SIG-M5 treated with dmso at 0.1 percent for 504 hours (cell line): ENCODE data around the gene LIPC.

Source experiments
- DNase-seq: peaks from one replicate; lab custom pipeline; 2025; ENCODE audit not compliant: unreplicated experiment; lab: John Stamatoyannopoulos, UW

LIPC gene

DNA sequence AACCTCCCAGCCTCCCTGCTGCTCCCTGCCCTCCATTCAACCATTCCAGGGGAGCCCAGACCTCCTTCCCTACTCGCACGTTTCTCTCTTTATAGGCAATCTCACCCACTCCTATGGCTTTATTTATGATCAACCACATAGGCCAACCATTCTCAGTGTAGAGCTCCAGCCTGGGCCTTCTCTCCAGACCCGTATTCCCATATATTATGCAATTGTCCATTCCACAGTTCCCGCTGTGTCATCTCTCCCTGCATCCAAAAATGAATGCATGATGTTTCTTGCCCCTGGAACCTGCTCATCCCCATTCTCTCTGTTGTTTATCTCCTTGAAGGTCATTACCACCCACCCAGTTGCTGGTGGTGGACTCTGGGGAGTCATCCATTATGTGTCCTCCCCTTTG is 140.7 kb downstream of the LIPC start:
- DNase-seq = no peak

DNA sequence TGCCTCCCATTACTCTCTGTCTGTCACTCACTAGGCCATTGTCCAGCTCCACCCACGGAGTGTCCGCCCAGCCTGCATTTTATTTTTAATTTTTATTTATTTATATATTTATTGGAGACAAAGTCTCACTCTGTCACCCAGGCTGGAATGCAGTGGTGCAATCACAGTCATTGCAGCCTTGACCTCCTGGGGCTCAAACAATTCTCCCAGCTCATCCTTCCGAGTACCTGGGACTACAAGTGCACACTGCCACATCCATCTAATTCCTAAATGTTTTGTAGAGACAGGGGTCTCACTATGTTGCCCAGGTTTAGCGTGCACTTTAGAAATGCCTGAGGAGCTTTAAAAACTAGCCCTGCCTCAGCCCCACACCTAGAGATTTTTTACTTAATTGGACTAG is 141.5 kb downstream of the LIPC start:
- no peak for DNase-seq

DNA sequence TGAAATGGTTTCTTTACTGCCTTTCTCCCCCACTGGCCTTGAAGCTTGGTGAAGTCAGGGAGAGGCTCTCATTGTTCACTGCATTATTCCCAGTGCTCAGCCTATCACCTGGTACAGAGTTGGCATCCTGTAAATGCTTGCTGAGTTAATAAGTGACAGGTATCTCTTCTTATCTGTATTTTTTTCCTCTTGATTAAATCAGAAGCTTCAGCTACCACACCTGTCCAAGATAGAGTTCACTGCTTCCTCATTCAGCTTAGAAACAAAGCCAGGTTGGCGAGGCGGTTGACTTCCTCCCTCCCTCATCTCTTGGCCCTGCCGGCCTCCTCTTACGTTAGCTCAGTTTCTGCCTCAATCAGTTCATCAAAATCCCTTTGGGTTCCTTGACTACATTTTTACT is 142.8 kb downstream of the LIPC start:
- DNase-seq = no peak

DNA sequence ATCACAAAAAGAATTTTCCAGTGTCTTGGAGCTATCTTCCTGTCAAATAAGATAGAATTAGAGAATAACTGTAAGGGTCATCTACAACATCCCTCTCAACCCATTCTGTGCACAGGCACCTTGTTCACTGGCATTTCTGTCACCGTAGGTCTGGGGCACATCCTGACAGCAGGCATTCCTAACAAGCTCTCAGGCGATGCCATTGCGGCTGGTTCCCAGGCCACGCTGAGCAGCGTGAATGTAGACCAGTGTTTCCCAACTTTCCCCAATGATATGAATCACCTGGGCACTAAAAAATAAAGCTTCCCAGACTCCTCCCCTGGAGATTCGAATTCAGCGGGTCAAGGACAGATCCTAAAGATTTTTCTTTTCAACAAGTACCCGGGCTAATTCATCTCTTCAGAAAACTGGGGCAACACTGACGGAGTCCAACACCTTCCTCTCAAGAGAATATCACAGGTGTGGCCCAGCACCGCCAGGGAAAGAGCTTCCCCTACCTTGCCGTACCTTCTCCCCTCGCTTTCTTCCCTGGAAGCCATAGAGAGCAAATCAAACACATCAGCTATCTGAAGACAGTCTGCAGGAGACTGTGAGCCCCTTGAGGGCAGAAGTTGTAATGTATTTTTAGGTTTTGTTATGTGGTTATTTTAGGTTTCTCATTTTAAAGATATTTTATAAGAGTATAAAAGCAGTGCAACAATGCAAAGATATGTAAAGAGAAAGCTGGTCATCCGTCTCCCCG is 143.4 kb downstream of the LIPC start:
- DNase-seq = no peak

DNA sequence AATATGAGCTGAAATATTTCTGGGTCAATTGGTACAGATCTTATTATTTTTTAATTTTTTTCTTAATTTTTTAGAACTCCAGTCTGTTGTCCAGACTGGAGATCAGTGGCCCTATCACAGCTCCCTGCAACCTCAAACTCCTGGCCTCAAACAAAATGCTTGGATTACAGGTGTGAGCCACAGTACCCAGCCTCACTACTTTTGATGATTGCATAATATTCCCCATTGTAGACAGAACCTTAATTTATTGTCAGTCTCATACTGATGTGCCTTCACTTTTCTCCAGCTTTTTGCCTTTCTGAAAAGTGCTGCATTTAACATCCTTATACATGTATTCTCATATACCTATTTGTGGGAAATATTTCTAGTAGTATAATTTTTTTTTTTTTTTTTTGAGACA is 144.9 kb downstream of the LIPC start:
- no peak for DNase-seq

DNA sequence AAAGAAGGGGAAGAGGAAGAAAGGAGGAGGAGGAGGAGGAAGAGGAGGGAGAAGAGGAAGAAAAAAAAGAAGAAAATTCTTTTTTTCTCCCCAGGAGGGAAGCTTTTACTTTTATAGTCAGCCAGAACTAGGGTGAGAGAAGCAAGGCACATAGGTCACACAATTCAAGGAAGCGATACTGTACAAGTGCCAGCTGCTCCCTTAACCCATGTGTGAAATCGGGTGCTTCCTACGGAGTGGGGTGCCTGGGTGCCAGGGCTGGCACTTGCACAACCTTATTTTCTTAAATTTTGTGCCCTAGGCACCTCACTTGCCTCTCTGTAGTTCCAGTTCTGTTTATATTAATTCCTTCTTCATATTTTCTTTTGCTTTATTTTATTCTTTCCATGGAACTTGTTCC is 150.4 kb downstream of the LIPC start:
- peak; percentile 70 for DNase-seq

DNA sequence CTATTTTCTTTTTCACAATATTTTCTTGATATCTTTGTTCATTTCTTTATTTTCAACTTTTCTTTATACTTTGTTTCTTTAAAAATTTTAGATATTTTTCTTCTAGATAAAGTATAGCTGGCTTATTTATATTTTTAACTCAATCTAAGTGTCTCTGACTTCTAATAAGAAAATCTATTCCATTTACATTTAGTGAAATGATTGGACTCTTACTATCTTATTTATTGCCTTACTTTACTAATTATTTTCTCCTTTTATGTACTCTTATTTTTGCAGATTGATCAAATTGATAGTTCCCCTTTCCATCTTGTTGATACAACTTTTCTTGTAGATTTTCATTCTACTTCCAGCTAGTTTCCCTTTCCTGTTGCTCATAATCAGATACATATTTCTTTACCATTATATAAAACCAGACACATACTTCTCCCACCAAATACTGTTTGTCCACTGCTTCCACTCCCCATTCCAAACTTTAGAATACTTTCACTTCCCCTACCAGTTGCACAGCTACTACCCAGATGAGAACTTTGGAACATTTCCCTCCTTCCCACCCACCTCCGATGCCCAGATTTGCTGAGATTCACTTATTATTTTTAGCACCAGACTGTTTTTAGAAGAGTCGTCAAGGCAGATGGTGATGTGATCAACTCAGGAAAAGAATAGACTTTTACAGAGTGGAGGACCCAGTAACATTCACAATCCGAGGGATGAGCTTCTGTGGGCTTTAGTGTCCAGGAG is 151.5 kb downstream of the LIPC start:
- DNase-seq = no peak

DNA sequence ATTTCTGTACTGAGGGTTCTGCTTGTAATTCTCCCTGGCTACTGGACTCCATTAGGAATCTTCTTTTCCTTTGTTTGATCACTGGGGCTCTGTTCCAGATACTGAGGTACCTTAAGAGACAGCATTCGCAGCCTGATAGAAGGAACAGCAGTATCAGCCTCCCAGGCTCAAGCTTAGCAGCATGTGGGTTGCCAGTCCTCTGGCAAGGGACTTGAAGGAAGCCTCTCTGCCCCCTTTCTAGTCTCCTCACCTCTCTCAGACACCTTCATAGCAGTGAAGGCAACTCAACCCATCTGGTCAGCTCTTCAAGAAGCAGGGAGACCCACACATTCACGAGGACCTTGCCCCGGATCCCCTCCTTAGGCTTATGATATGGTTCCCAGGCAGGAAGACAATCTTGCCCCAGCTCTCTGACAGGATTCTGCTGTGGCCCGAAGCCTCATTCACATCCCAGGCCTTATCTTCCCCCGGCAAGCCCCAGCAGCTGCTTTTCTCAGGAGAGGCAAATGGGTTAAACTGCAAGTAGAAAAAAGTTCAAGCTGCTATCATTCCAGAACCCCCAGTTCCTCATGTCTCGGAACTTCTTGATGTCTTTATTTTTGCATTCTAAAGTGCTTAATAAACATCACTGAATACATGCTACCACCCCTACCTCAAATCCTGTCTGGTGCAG is 153.1 kb downstream of the LIPC start:
- no peak for DNase-seq

DNA sequence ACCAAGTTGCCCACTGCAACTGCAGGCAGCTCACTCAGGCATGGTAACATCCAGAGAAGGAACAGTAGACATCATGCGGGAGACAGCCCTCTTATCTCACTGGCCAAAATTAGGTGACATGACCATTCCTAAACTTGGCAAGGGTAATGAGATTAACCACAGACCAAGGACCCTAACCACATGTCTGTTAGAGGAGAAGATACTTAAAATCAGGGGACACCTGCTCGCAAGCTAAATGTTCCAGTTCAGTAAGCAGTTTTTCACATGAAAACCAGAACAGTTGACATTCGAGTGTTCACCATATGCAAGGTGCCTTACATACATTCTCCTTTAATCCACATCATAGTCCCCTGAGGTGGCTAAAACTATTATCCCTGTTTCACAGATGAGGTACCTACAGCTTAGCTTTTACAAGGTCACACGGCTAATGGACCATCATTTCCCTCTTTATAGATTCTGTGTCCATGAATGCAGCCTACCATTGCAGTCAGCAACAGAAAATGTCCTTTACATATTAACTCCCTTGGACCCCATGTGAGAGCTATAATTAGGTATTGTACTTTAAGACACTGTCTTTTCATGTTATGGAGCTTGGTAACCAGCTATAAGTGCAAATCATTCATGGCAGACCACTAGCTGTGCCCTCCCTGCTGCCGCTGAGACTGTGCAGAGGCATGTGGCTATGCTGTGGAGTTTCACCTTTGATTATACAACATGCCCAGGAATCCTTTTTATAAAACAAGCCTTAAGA is 154.1 kb downstream of the LIPC start:
- DNase-seq = no peak

DNA sequence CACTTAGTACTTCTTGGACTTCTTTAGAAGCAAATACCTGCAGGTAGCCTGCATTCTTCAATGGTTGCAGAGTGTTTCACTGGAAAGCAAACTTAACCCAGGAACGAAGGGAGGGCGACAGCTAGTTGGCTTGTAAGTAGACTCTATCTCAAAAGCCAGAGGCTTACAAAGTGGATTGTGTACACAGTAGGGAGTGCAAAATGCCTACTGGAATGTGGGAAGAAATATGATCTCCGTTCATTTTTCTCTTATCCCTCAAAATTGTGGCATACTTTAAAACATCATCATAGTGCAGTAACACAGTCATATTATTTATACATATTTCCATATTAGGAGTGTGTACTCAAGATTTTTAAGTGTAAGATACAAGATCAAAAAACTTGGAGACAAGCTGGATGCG is 155.7 kb downstream of the LIPC start:
- DNase-seq = no peak

DNA sequence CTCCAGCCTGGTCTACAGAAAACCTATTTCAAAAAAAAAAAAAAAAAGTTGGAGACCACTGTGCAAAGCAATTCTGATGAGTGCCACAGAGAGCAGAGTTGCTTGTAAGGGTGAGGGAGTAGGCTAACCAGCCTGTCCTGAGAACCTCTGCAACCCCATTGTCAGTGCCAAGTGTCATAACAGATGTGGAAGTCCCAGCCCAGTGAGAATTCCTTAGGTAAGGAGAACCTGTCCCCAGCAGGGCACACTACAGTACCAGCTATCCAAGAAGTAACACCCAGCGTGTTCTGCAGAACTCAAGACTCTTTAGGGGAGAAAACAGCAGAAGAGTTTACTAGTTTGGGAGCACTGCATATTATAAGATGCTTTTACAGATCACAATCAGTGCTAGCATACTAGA is 156.3 kb downstream of the LIPC start:
- no peak for DNase-seq

DNA sequence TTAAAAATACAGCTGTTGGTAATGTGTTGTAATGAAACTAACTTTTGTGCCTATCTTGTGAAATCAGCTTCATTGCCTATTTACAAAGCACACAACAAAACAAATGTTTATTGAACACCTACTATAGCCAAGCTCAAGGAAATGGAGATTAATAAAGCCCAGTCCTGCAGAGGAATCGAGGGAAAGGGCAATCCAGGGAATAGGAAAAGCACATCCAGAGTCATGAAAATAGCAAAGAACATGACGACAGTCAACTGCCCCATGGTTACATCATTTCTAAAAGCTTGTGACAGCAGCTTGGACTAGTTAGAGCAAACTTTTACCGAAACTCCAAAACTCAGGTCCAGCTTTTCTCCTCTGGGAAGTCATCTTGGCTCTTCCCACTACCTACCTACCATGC is 157.3 kb downstream of the LIPC start:
- no peak for DNase-seq

DNA sequence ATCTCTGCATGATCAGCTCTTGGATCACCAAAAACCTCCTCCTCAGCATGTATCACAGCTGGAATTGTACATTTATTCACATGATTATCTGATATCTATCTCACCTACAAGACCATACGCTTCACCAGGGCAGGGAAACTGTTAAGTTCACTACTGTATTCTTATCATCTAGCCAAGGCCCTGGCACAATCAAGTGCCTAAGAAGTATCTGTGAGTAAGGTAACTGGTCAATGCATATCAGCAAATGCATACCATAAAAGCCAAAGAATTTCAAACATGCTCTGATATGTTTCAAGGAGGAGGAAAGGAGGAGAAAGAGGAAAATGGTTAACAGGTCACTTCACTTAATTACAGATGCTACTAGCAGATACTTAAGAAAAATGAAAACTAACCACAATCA is 158.4 kb downstream of the LIPC start:
- no peak for DNase-seq

DNA sequence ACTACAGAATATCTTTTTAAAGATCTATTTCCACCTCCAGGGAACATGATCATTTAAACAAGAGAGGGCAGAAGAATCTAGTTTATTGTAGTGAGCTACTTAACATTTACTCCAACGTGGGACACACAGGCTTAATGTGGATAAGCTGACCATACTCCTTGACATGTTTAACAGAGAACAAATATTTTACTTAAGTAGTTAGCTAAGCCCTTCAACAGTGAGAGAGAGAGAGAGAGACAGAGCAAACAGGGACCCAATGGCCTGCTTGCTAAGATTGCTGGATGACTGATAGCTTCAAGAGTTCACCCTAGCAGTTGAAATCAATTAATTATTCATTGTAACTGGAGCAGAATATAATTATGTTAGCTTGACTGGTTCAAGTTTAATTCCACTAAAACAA is 159.1 kb downstream of the LIPC start:
- no peak for DNase-seq

DNA sequence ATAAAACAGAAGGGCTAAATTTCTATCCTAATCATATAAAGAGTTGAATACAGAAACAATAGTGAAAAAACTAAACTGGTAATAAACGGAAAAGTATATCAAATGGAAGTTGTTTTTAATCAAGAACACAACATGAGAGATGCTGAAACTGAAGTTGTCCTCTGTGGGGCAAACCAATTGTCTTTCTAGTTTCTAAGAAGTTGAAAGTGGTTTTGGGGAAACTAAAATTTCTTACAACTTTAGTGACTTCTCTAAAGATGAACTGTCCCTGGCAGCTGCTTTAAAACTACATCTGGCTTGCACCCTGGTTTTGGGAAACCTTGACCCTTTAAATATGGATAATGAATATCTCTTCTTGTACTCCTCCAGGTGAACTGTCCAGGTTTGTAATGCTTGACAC is 162.1 kb downstream of the LIPC start:
- DNase-seq = no peak

DNA sequence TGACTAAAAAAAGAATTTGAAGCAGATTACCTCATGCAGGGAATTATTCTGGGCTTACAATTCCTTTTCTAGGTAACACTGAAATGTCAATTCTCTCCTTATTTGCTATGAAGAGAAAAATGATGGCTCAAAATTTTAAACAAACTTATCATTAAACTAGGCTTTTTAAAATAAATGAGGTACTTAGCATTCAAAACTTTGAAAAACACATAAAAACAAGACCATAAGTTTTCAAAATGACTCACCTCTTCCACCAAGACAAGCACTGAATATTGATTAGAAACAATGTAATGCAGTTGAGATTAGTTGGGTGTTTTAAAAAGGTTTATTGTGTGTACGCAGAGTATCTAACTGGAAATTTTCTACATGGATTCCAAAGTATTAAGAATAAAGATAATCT is 163.1 kb downstream of the LIPC start:
- no peak for DNase-seq

DNA sequence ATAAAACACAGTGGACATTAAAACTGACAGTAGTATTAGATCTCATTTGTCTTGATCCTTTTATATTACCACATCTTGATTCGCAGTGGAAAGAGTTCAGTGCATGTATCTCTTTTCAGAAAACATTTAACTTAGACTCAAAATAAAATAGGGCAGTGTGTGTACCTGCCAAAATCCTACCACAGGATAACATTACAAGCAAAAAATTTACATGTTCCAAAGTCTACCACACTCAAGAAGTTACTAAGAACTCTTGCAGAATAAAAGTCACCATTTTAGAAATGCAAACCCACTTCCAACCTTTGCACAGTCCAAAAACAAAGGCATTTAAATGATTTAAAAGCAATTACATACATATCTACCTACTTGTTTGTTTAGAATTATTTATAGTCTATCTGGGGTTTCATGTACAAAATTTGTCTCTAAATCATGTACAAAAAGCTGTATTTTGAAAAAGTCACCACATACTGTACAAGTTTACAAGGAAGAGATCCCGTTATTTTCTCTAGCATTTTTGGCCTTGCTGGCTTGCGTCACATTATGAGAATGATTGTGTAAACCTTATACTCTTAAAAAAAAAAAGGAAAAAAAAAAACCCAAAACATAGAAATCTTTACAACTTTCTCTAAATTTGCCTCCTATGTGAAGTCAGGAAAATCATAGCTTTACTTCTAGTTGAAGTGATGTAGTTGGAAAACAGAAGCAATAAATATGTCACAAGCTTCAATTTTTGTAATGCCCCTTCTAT is 163.9 kb downstream of the LIPC start:
- DNase-seq = no peak

DNA sequence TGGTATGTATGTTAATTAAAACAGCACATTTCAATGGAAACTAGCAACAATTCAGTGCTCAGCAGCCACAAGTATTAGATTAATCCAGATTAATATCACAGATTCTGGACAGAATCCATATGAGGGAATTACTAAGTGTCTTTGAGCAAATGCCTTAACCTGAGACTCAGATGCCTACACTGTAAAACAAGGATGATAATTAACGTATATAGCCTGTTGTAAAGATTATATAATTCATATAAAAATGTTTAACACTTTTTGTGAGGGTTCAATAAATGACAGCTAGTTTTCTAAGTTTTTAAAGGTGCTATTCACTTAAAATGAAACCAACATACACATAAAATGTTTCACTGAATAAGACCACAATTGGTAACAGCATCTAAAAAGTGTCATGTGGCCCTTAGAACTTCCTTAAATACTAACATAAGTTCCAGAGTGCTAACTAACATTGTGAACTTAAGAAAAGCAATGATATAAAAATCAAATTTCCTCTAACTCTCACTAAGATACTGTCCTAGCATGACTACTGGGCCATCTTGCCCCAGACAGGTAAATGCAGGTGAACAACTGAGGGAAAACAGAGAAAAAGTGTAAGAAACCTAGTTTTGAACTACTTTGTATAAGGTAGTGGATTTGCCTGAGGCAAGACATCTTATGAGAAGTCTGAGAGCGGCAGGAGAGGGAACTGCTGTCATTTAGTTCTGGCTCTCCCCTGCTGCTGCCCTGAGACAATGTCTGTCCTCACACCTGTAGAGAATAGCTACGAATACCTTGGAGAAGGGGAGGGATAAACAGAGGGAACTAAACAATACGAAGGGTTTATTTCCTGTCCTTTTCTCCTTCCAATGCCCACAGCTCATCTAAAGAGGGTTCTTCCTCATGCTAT is 166.4 kb downstream of the LIPC start:
- no peak for DNase-seq

DNA sequence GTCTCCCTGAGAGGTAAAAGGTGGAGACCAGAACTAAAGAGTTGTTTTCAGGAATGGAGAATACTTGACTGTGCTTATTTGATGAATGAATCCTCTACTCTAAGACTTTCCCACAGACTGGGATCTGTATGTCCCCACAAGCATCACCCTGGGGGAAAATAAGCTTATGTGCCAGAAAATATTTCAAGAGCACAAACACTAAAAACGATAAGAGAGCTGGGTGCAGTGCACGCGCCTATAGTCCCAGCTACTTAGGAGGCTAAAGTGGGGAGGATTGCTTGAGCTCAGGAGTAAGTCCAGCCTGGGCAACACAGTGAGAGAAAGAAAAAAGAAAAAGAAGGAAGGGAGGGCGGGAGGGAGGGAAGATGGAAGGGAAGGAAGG is 167.0 kb downstream of the LIPC start:
- no peak for DNase-seq

DNA sequence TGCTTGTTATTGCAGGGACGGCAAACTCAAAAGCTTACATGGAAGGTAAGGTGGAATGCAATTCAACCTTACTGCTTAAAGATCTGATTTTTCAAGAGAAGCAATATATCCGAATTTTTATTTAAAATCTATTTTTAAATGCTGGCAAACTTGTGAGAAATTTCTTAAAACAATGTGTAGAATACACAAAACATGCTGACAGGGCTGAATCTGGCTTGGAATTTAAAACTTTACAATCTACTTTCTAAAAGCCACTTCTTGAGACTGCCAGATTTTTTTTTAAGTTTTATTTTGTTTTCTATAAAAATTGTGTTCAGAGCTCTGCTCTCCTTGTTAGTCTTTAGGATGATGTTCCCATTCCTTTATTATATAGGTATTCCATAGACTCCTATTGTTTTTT is 171.0 kb downstream of the LIPC start:
- DNase-seq = no peak
